ENCODE results near the gene ERBB2.
"Not testable (repeated sequence)": the region's sequence is repeated elsewhere in the genome, so short reads cannot be mapped to it uniquely, and the experiment has no call there.

Gene ERBB2

GRCh38 chr17:39750131-39751015, 50.5 kb downstream of the ERBB2 start:
- no peak for DNase-seq

GRCh38 chr17:39751016-39751543, 51.2 kb downstream of the ERBB2 start:
- DNase-seq, result no peak

- no peak for DNase-seq
These were observed 51.8 kb downstream of the ERBB2 start for GRCh38 chr17:39751637-39752036.

GRCh38 chr17:39752241-39752881, 52.5 kb downstream of the ERBB2 start:
- no peak for DNase-seq

GRCh38 chr17:39753514-39754160, 53.8 kb downstream of the ERBB2 start:
- peak; percentile 42 to 50 for DNase-seq

- DNase-seq, result peak; percentile 92
These were observed 54.5 kb downstream of the ERBB2 start for GRCh38 chr17:39754161-39754957.

- DNase-seq, result no peak
These were observed 55.2 kb downstream of the ERBB2 start for GRCh38 chr17:39754958-39755553.

GRCh38 chr17:39755554-39756379, 55.9 kb downstream of the ERBB2 start:
- DNase-seq, result peak in 1 of 2 experiments; percentile 4

GRCh38 chr17:39756380-39757079, 56.7 kb downstream of the ERBB2 start:
- DNase-seq, result no peak

GRCh38 chr17:39757176-39757662, 57.4 kb downstream of the ERBB2 start:
- DNase-seq, result no peak

GRCh38 chr17:39757931-39758873, 58.3 kb downstream of the ERBB2 start:
- DNase-seq, result no peak

GRCh38 chr17:39759204-39759603, 59.3 kb downstream of the ERBB2 start:
- DNase-seq, result no peak

GRCh38 chr17:39761861-39762496, 62.1 kb downstream of the ERBB2 start:
- no peak for DNase-seq

GRCh38 chr17:39763051-39763820, 63.4 kb downstream of the ERBB2 start:
- DNase-seq, result no peak

GRCh38 chr17:39764171-39764570, 64.3 kb downstream of the ERBB2 start:
- DNase-seq, result not testable (repeated sequence)

GRCh38 chr17:39765175-39765574, 65.3 kb downstream of the ERBB2 start:
- no peak for DNase-seq

- no peak for DNase-seq
These were observed 65.9 kb downstream of the ERBB2 start for GRCh38 chr17:39765766-39766165.

GRCh38 chr17:39767147-39767546, 67.3 kb downstream of the ERBB2 start:
- no peak for DNase-seq
